HEK293T (cell line): ENCODE data around the gene ERC1.

Source experiments
- CTCF ChIA-PET: fragments of 350-600 bp; formaldehyde crosslinking; extraction: SDS; loops from one replicate; lab custom pipeline; 2021; ENCODE audit warnings: antibody characterized with exemption, inconsistent platforms; lab: Yijun Ruan, JAX
- POLR2A ChIA-PET: fragments of 350-600 bp; formaldehyde crosslinking; extraction: SDS; loops from one replicate; lab custom pipeline; 2020; ENCODE audit warnings: antibody characterized with exemption, inconsistent platforms; lab: Yijun Ruan, JAX
- DNase-seq: peaks from one replicate; pipeline ENCODE4 v3.0.0; 2012; ENCODE audit warnings: mixed read lengths; ENCODE audit errors: extremely low spot score
- ARNT ChIP-seq: fragments of 450-650 bp; IDR thresholded peaks from 2 replicates; pipeline ENCODE4 v1.6.1; 2017; ENCODE audit warnings: mild to moderate bottlenecking
- BHLHE40 ChIP-seq: fragments of 450-650 bp; IDR thresholded peaks from 2 replicates; pipeline ENCODE4 v1.6.1; 2016; ENCODE audit warnings: mild to moderate bottlenecking, moderate library complexity, borderline replicate concordance
- CTBP1 ChIP-seq: fragments of 450-650 bp; IDR thresholded peaks from 2 replicates; pipeline ENCODE4 v1.6.1; 2016; ENCODE audit warnings: borderline replicate concordance
- ELF4 ChIP-seq: fragments of 450-650 bp; IDR thresholded peaks from 2 replicates; pipeline ENCODE4 v1.6.1; 2017; ENCODE audit warnings: antibody characterized with exemption
- FOXA1 ChIP-seq: fragments of 450-650 bp; IDR thresholded peaks from 2 replicates; pipeline ENCODE4 v1.6.1; 2016; ENCODE audit warnings: mild to moderate bottlenecking
- FOXK2 ChIP-seq: fragments of 450-650 bp; IDR thresholded peaks from 2 replicates; pipeline ENCODE4 v1.6.1; 2016; ENCODE audit warnings: mild to moderate bottlenecking
- FOXM1 ChIP-seq: fragments of 450-650 bp; IDR thresholded peaks from 2 replicates; pipeline ENCODE4 v1.6.1; 2017; ENCODE audit warnings: mild to moderate bottlenecking, borderline replicate concordance
- HDGF ChIP-seq: fragments of 450-650 bp; IDR thresholded peaks from 2 replicates; pipeline ENCODE4 v1.6.1; 2017; ENCODE audit warnings: antibody characterized with exemption, borderline replicate concordance
- L3MBTL2 ChIP-seq: fragments of 450-650 bp; conservative IDR thresholded peaks from 2 replicates; pipeline ENCODE4 v1.6.1; 2016; ENCODE audit warnings: mild to moderate bottlenecking
- LEF1 ChIP-seq: fragments of 450-650 bp; IDR thresholded peaks from 2 replicates; pipeline ENCODE4 v1.6.1; 2017; ENCODE audit warnings: mild to moderate bottlenecking, borderline replicate concordance
- NFRKB ChIP-seq: fragments of 450-650 bp; IDR thresholded peaks from 2 replicates; pipeline ENCODE4 v1.6.1; 2016; ENCODE audit warnings: mild to moderate bottlenecking, moderate library complexity
- PKNOX1 ChIP-seq: fragments of 450-650 bp; IDR thresholded peaks from 2 replicates; pipeline ENCODE4 v1.6.1; 2016
- SP1 ChIP-seq: fragments of 450-650 bp; IDR thresholded peaks from 2 replicates; pipeline ENCODE4 v1.6.1; 2017
- SUZ12 ChIP-seq: fragments of 450-650 bp; IDR thresholded peaks from 2 replicates; pipeline ENCODE4 v1.6.1; 2016; ENCODE audit warnings: mild to moderate bottlenecking
- TARDBP ChIP-seq: fragments of 450-650 bp; IDR thresholded peaks from 2 replicates; pipeline ENCODE4 v1.6.1; 2016
- ZNF384 ChIP-seq: fragments of 450-650 bp; IDR thresholded peaks from 2 replicates; pipeline ENCODE4 v1.6.1; 2016

ERC1 gene

GRCh38 chr12:1497161-1497560 lies 506.1 kb downstream of the ERC1 start:
- ChIA-PET POLR2A (no interaction called here), CTCF (interaction anchor here (0.6 kb wide), 1 partner anchor 154 kb away, joined by 4 read pairs; no protein-coding TSS in a partner anchor)
- DNase-seq, result no peak
- TF ChIP-seq ELF4 (no peak), LEF1 (no peak), SP1 (no peak), ARNT (no peak), CTBP1 (no peak), PKNOX1 (no peak), FOXA1 (no peak), NFRKB (no peak), ZNF384 (no peak), FOXK2 (no peak), FOXM1 (no peak), TARDBP (no peak), BHLHE40 (no peak), HDGF (no peak), SUZ12 (no peak), L3MBTL2 (no peak)

GRCh38 chr12:1498199-1498740 lies 507.2 kb downstream of the ERC1 start:
- POLR2A ChIA-PET, result no interaction called here
- CTCF ChIA-PET, result no interaction called here
- no peak for DNase-seq
- no peak for TF ChIP-seq CTBP1
- TF ChIP-seq FOXA1, result no peak
- TF ChIP-seq PKNOX1, result no peak
- no peak for TF ChIP-seq ZNF384
- TF ChIP-seq LEF1, result no peak
- no peak for TF ChIP-seq SUZ12
- TF ChIP-seq ELF4, result no peak
- TF ChIP-seq TARDBP, result no peak
- TF ChIP-seq FOXK2, result no peak
- TF ChIP-seq NFRKB, result no peak
- no peak for TF ChIP-seq FOXM1
- TF ChIP-seq HDGF, result no peak
- no peak for TF ChIP-seq SP1
- no peak for TF ChIP-seq L3MBTL2
- TF ChIP-seq ARNT, result no peak
- TF ChIP-seq BHLHE40, result no peak

GRCh38 chr12:1499351-1499750 lies 508.3 kb downstream of the ERC1 start:
- POLR2A ChIA-PET, result no interaction called here
- DNase-seq, result no peak

GRCh38 chr12:1500095-1500801 lies 509.2 kb downstream of the ERC1 start:
- ChIA-PET CTCF (interaction anchor here (1.6 kb wide), 1 partner anchor 382 kb away, joined by 6 read pairs; no protein-coding TSS in a partner anchor), POLR2A (no interaction called here)

More at GRCh38 chr12:1499351-1499750, 508.3 kb downstream of the ERC1 start:
- CTCF ChIA-PET, result no interaction called here
- no peak for TF ChIP-seq SP1
- TF ChIP-seq FOXM1, result no peak
- TF ChIP-seq PKNOX1, result no peak
- no peak for TF ChIP-seq ZNF384
- no peak for TF ChIP-seq TARDBP
- TF ChIP-seq HDGF, result no peak
- TF ChIP-seq SUZ12, result no peak
- TF ChIP-seq L3MBTL2, result no peak
- no peak for TF ChIP-seq ELF4
- no peak for TF ChIP-seq LEF1
- TF ChIP-seq NFRKB, result no peak
- no peak for TF ChIP-seq BHLHE40
- TF ChIP-seq FOXA1, result no peak
- TF ChIP-seq ARNT, result no peak
- no peak for TF ChIP-seq FOXK2
- no peak for TF ChIP-seq CTBP1

GRCh38 chr12:1501001-1501400 lies 510.0 kb downstream of the ERC1 start:
- ChIA-PET POLR2A (no interaction called here), CTCF (interaction anchor here (1.6 kb wide), 1 partner anchor 383 kb away, joined by 6 read pairs; no protein-coding TSS in a partner anchor)
- DNase-seq, result no peak
- TF ChIP-seq BHLHE40 (no peak), FOXA1 (no peak)

More at GRCh38 chr12:1500095-1500801, 509.2 kb downstream of the ERC1 start:
- no peak for DNase-seq
- TF ChIP-seq HDGF (no peak), LEF1 (no peak), FOXM1 (no peak)

GRCh38 chr12:1501695-1502378 lies 510.8 kb downstream of the ERC1 start:
- DNase-seq, result no peak
- POLR2A ChIA-PET, result no interaction called here
- no peak for TF ChIP-seq ARNT
- no peak for TF ChIP-seq NFRKB
- TF ChIP-seq FOXM1, result no peak
- TF ChIP-seq ZNF384, result no peak
- no peak for TF ChIP-seq ELF4
- no peak for TF ChIP-seq FOXA1
- TF ChIP-seq SUZ12, result no peak
- no peak for TF ChIP-seq L3MBTL2
- no peak for TF ChIP-seq FOXK2
- no peak for TF ChIP-seq TARDBP
- TF ChIP-seq LEF1, result no peak
- no peak for TF ChIP-seq SP1
- TF ChIP-seq CTBP1, result no peak
- TF ChIP-seq HDGF, result no peak
- no peak for TF ChIP-seq PKNOX1
- TF ChIP-seq BHLHE40, result no peak
- CTCF ChIA-PET, result interaction anchor here (1.6 kb wide), 1 partner anchor 384 kb away, joined by 6 read pairs; no protein-coding TSS in a partner anchor
